ENCODE data around the gene C1QC. TPM values are rescaled to one million over a fixed set of nuclear protein-coding genes. Genes with fewer than 3 reads are reported as not detected.

C1QC gene
- total and polyA plus RNA-seq, 4 donors, result 41.3 to 554 (median 230) TPM

GRCh38 chr1:22600071-22600816 lies 43.2 kb upstream of the C1QC start:
- H3K9me3 ChIP-seq (ENCODE audit: control insufficient read depth in 4 of 4, insufficient read depth in 3 of 4, low read length in 3 of 4), result peaks cover 0 to 2% (median 0%) of the 10 kb centered on the region in 4 donors
- ATAC-seq (ENCODE audit: insufficient read depth, low FRiP score), result no peak
- DNase-seq, result no peak
- H3K36me3 ChIP-seq (ENCODE audit: control insufficient read depth in 4 of 4, insufficient read depth in 4 of 4, low read length in 4 of 4), result no peaks in the 10 kb centered on the region
- H3K4me3 ChIP-seq, result no peak overlapping the region
- H3K27me3 ChIP-seq (ENCODE audit: control insufficient read depth in 3 of 3, insufficient read depth in 3 of 3, low read length in 2 of 3), result peaks cover 0 to 28% (median 0%) of the 10 kb centered on the region in 3 donors
- no peak for TF ChIP-seq CTCF (IDR thresholded peaks at IDR 0.05; ENCODE audit: control extremely low read depth, extremely low read depth)
- 62 to 65% methylated on average over 22 of the region's 22 CpGs for WGBS, 2 donors
- H3K4me1 ChIP-seq (ENCODE audit: control insufficient read depth in 5 of 5, insufficient read depth in 5 of 5, low read length in 5 of 5), result no peaks in the 10 kb centered on the region
- no peak overlapping the region for H3K9ac ChIP-seq (ENCODE audit: insufficient read depth in 1 of 2, low read length in 2 of 2)
- H3K27ac ChIP-seq (ENCODE audit: low read depth in 1 of 2, low read length in 1 of 2), result no peak overlapping the region

GRCh38 chr1:22600817-22601605 lies 42.4 kb upstream of the C1QC start:
- H3K9me3 ChIP-seq (ENCODE audit: control insufficient read depth in 4 of 4, insufficient read depth in 3 of 4, low read length in 3 of 4), result peaks cover 0 to 2% (median 0%) of the 10 kb centered on the region in 4 donors
- no peak for DNase-seq
- H3K36me3 ChIP-seq (ENCODE audit: control insufficient read depth in 4 of 4, insufficient read depth in 4 of 4, low read length in 4 of 4), result no peaks in the 10 kb centered on the region
- no peak overlapping the region for H3K4me3 ChIP-seq
- no peak overlapping the region for H3K9ac ChIP-seq (ENCODE audit: insufficient read depth in 1 of 2, low read length in 2 of 2)
- no peak for TF ChIP-seq CTCF (IDR thresholded peaks at IDR 0.05; ENCODE audit: control extremely low read depth, extremely low read depth)
- WGBS, 2 donors, result 89% methylated on average over 36 to 39 of the region's 39 CpGs
- H3K27ac ChIP-seq (ENCODE audit: low read depth in 1 of 2, low read length in 1 of 2), result no peak overlapping the region
- no peaks in the 10 kb centered on the region for H3K4me1 ChIP-seq (ENCODE audit: control insufficient read depth in 5 of 5, insufficient read depth in 5 of 5, low read length in 5 of 5)
- ATAC-seq (ENCODE audit: insufficient read depth, low FRiP score), result no peak
- H3K27me3 ChIP-seq (ENCODE audit: control insufficient read depth in 3 of 3, insufficient read depth in 3 of 3, low read length in 2 of 3), result peaks cover 0 to 32% (median 0%) of the 10 kb centered on the region in 3 donors

GRCh38 chr1:22601610-22602009 lies 41.8 kb upstream of the C1QC start:
- Histone ChIP-seq H3K4me1 (ENCODE audit: control insufficient read depth in 5 of 5, insufficient read depth in 5 of 5, low read length in 5 of 5) (no peaks in the 10 kb centered on the region), H3K9me3 (ENCODE audit: control insufficient read depth in 4 of 4, insufficient read depth in 3 of 4, low read length in 3 of 4) (peaks cover 0 to 2% (median 0%) of the 10 kb centered on the region in 4 donors), H3K4me3 (no peak overlapping the region), H3K27me3 (ENCODE audit: control insufficient read depth in 3 of 3, insufficient read depth in 3 of 3, low read length in 2 of 3) (peaks cover 0 to 37% (median 0%) of the 10 kb centered on the region in 3 donors), H3K36me3 (ENCODE audit: control insufficient read depth in 4 of 4, insufficient read depth in 4 of 4, low read length in 4 of 4) (no peaks in the 10 kb centered on the region), H3K27ac (ENCODE audit: low read depth in 1 of 2, low read length in 1 of 2) (no peak overlapping the region), H3K9ac (ENCODE audit: insufficient read depth in 1 of 2, low read length in 2 of 2) (no peak overlapping the region)
- no peak for TF ChIP-seq CTCF (IDR thresholded peaks at IDR 0.05; ENCODE audit: control extremely low read depth, extremely low read depth)
- no peak for DNase-seq
- no peak for ATAC-seq (ENCODE audit: insufficient read depth, low FRiP score)
- WGBS, 2 donors, result 92% methylated on average over 12 of the region's 12 CpGs
